DMS53 treated with DMSO at 0.1 percent for 48 hours (cell line): ENCODE data around the gene CLTRN.
"Not testable (repeated sequence)": the region's sequence is repeated elsewhere in the genome, so short reads cannot be mapped to it uniquely, and the experiment has no call there.

Source experiments
- DNase-seq: peaks from one replicate; lab custom pipeline; 2025; ENCODE audit not compliant: unreplicated experiment; lab: John Stamatoyannopoulos, UW

Gene CLTRN, protein sequence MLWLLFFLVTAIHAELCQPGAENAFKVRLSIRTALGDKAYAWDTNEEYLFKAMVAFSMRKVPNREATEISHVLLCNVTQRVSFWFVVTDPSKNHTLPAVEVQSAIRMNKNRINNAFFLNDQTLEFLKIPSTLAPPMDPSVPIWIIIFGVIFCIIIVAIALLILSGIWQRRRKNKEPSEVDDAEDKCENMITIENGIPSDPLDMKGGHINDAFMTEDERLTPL

DNA sequence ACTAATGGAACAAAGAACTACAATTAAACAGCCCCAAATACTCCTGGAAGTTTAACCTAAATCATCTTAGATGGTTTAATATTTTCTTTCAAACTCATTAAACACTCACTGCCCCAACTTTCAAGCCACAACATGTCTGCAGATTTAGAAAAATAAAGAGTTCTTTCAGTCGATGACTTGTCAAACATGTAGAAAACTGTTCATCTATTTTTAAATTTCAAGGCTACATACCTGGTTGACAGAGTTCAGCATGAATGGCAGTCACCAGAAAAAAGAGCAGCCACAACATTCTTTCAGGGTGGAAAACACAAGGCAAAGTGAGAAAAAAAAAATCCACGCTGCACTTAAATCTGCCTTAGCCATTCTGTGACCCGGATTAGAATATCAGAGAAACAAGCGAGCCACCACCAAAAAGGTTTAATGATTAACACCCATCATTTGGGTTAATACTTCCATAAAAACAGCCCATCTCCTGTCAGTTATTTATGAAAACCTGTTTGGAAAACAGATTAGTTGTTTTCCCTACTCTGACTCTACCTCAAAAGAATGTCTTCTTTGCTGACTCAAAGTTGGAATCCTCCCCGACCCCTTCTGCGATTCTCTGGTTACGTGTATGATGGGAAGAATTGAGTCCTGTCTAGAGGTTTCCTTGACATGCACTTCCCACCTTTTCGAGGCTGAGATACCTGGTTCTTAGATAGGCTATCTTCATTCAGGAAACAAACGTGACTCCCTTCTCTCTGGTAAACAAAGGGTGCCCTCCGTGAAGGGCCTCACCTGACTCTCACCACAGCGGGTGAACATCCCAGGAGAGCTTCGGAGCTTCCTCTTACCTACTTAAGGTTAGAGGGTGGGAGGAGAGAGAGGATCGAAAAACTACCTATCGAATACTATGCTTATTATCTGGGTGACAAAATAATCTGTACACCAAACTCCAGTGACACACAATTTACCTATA is at the start of gene CLTRN:
Gene CLTRN, minus strand, starts transcription at position 319 of the 958 bp plus-strand sequence. Its CDS starts 30 bp downstream, at position 289.
- no peak for DNase-seq

DNA sequence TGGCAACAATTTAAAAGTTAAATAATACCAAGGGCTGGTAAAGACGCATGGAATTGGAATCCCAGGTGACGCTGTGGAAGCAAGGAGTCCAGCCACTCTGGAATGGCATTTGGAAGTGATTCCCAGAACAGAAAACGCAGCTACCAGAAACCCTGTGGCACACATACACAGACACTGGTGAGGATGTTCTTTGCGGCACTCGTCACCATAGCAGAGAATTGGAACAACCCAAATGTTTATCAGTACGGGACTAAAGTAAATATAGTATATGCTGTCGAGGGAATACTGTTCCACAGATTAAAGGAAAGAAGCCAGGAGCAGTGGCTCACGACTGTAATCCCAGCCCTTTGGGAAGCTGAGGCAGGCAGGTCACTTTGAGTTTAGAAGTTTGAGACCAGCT is 39.7 kb upstream of the CLTRN start:
- DNase-seq, result not testable (repeated sequence)

DNA sequence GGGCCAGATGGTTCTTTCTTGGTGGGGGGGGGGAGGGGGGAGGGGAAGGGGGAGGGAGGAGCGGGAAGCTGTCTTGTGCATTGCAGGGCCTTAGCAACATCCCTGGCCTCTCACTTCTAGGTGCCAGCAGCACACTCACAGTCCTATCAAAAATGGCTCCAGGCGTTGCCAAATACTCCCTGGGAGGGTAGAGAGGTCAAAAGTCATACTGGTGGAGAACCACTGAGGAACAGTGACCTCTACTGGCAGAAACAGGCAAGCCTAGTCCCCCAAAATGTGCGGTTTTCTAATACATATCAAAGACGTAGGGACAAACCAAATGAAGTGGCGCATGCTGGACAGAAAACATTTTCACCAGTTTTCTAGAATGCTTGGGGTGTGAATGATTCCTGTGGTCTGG is 39.2 kb upstream of the CLTRN start:
- not testable (repeated sequence) for DNase-seq

DNA sequence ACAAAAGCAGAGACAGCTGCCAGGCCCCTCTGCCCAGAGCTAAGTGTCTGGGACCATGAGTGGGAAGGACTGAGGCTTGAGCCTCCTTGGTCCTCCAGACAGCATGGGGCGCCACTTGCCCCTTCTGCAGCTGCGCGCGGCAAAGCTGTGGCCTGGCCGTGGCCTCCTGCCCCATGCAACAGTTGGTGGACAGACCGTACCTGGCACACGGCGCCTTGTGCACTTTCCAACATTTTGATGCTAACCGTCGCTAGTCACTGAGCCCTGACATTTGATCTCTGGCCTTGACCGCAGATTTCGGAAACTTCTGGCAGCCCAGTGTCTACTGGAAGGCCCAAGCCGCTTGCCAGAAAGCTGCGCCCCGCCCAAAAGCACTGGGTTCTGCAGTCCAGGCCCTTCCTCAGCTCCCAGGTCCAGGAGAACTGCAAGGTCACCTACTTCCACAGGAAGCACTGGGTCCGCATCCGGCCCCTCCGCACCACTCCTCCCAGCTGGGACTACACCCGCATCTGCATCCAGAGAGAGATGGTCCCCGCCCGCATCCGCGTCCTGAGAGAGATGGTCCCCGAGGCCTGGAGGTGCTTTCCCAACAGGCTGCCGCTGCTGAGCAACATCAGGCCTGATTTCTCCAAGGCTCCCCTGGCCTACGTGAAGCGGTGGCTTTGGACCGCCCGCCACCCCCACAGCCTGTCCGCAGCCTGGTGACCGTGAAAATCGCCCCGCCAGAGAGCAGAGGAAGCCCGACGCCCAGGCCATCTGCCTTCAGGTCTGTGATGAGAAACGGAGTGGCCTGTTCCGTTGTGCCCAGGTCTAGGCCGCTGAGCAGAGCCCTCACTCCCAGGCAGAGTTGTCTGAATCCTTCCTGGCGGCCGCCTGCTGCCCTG is 38.1 kb upstream of the CLTRN start:
- no peak for DNase-seq

DNA sequence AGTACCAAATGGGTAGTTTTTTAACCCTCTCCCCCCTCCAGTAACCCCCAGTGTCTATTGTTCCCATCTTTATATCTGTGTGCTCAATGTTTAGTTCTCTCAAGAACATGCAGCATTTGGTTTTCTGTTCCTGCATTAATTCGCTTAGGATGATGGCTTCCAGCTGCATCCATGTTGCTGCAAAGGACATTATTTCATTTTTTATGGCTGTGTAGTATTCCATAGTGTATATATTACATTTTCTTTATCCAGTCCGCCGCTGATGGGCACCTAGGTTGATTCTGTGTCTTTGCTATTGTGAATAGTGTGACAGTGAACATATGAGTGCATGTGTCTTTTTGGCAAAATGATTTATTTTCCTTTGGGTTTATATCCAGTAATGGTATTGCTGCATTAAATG is 31.9 kb upstream of the CLTRN start:
- no peak for DNase-seq

DNA sequence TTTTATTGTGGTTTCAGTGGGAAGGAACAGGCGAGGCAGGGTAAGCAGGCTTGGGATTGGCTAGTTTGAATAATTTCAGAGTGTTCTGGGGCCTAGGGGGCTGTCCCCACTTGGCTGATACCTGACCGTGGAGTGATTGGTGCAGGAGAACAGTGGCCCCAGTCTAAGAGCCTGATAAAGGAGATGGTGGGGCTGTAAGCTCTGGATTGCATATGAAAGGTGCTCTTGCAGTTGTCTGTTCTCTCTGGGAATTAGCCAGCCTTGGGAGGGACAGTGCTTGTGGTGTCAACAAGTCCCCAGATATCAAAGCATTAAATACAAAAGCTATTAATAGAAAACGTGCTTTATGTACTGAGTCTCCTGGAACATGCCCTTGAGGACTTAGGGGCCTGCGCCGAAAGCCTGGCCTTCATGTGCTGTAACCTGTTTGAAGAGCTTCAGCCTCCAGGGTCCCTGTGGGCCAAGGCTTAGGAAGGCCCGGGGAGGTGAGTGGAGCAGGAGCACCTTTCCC is 30.4 kb upstream of the CLTRN start:
- DNase-seq, result no peak

DNA sequence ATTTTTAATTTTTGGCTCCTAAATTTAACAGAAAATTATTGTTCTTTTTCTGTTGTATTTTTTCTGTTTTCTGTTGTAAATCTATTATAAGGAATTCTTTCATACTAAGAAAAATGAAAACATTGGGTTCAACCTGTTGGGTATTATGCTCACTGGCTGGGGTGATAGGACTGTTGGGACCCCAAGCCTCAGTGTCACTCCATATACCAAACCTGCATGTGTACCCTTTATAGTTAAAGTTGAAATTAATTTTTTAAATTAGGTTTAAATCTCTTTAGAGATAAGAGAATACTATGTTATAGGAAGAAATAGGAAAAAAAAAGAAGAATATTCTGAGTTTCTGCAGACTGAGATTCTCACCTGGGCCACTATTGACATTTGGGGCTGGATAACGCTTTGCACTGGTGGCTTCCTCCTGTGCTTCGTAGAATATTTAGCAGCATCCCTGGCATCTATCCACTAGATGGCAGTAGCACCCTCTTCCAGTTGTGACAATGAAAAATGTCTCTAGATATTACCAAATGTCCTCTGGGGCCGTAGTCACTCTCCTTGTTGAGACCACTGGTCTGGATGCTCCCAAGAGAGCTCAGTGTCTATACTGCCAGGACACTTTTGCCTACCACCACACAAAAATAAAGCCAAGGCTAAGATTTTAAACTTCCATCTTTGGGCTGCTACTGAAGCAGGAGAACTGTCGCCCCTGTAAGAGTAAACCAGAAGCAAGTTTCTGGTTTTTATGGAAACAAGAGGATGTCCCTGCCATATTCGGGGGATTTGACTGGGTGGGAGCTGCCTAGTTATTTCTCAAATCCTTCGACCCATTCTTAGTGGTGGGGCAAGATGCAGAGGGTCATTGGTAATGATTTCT is 22.4 kb upstream of the CLTRN start:
- DNase-seq, result peak; percentile 45

DNA sequence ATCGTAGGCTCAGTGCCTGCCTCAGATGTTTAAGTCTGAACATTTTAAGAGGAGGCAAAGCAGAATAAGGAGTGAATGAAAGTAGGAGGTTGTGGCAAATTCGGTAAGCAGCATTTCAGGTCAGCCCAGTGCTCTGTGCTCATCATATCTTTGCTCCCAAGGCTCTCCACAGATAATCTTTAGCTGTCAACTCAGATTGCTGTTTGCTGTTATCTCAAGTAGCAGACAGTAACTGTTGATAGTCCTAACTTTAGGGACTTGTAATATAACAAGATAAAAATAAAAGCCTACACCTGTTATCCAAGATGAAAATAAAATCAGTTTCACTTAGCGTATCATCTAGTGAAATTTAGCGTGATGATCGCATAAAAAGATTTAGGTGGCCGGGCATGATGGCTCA is 18.6 kb upstream of the CLTRN start:
- no peak for DNase-seq

DNA sequence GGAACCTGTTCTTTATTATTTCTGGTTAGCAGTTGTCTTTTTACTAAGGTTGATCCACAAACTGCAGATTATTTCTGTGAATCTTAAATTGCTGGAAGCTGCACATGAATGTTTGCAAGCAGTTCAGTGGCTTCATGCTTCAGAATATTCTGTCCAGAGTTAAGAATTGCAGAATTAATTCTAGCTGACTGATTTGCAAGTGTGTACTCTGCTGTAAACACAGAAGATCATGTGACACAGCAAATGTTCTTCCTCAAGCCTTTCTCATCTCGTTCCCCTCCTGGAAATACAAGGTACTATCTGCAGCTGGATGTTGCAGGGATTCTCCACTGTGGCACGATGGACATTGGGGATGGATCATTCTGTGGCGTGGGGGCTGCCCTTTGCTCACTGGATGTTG is 16.8 kb upstream of the CLTRN start:
- no peak for DNase-seq

DNA sequence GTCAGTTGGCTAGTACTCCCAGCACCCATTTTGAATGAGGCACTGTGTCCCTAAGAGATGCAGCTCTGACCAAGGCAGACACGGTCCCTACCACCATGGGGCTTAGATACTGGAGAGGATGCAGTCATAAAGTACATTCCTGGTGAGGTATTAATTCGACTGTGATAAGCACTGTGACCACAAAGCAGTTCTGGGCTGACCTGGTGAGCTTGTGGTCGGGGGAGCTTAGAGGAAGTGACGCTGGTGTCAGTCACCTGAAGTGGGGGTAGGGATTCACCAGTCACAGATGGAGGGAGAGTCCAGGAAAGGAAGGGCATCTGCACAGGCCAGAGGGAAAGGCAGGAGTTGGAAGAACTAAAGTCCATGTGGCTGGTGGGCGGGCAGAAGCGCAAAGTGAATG is 15.8 kb upstream of the CLTRN start:
- no peak for DNase-seq

DNA sequence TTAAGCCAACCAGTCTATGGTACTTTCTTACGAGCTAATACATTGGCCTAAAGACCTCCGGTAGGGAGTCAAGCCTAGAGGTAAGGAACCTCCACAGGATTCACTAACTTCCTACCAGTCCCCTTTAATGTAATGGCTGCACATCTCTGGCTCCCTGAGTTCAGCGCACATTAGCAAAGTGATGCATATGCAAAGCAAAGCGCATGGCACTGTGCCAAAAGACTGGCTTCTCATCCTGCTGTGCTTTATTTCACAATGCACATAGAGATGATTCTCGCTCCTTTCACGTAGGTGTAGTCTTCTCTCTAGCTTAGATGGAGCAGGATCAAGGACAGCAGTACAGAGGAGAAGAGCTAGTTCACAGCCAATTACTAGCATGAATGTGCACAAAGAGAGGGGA is 14.6 kb upstream of the CLTRN start:
- no peak for DNase-seq

DNA sequence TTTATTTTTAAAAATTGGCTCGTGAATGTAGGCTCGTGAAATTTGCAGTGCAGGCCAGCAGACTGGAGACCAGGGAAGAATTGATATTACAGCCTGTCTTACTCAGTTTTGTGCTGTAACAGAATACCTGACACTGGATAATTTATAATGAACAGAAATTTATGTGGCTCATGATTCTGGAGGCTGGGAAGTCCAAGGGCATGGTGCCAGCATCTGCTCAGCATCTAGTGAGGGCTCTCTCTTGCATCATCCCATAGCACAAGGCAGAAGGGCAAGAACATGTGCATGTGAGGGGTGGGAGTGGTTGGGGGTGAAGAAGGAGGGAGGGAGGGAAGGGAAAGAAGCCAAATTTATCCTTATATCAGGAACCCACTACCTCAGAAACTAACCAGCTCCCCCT is 13.7 kb upstream of the CLTRN start:
- no peak for DNase-seq

DNA sequence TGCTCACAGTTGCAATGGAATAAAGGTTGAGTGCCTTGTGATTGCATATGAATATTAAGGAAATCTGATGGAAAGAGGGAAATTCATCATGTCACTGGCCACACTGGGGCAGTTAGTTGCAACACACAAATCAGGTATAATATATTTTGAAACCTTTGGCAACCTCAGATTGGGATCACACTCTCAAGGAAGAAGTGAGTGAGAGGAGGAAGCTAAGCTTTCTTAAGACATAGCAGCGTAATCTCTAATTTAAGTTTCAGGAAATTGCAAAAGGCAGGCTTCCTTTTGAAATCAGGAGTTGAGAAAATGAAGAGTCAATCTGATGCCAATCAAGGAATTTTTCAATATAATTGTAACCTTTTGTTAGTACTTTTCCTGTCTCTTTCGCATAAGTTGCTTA is 12.3 kb upstream of the CLTRN start:
- no peak for DNase-seq

DNA sequence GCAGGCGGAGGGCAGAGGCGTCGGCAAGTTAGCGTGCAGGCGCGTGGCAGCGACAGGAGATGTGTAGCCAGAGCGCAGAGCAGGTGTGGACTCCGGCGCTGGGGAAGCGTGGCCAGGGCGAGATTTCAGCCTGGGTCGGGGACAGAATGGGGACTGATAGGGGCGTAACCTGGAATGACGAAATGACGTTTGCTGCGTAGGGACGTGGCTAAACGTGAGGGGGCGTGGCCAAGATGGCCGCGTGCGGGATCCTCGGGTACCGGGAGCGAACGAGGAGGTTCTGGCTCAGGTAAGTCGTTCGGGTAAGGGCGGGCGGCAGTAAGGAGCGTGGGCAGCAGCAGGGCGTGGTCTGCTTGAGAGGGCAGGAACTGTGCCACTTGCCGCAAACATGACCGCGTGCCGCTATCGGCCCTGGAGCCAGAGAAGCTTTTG is 10.9 kb upstream of the CLTRN start:
- peak; percentile 53 for DNase-seq

DNA sequence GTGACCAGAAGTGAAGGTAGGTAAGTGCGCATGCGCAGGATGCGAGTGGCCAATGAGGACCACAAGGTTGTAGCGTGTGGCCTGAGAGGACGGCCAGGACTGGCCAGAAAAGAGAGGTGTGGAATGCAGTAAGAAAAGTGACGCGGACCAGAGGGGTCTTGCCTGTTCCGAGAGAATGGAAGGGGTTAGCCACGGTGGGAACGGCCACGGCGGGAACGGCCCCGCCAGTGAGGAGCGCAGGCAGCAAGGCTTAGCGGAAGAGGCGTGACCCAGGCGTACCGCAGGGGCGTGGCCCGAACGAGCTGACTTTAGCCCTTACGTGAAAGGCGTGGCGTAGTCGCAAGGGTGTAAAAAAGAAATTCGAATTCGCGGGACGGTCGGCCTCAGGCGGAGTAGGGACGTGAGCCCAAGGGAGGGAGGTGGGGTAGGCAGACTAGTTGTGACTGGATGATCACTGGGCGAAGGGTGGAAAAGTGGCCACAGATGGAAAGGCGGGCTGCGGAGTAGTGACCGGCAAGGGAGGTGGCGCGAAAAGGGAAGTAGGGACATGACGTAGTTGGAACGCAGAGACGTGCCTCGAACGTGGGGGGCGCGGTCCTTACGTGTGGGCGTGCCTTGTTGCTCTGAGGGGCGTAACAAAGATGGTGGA is 10.4 kb upstream of the CLTRN start:
- DNase-seq, result peak; percentile 94

DNA sequence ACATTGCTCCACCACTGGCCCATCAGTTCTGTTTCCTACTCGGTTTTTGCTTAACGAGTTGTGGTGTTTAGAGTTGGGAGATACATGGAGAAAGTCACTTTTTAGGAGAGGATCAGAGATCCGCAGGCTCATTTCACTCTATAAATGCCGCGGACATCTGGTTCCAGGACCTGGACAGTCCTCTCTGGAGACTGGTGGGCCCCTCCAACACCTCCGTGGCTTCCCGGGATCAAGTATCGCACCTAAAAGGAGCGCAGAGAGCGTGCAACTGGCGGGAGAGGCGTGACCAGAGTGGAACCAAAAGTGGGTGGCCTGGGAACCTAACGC is 9.9 kb upstream of the CLTRN start:
- DNase-seq, result no peak

DNA sequence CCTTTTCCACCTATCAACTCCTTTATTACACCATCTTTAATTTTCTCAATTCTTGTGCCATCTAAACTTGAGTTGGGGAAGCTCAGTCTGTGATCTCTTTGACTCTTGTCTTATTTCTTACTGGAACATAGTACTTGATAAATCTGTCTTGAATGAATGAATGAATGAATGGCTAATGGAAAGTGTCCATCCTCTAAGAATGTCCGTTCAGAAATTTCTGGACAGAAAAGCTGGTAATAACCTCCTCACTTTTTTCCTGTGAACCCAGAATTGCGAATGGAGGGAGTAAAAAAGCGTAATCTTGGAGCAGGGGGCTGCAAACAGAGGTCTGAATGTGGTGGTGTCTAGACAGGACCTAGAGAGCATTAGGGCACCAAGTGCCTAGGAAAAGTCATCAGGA is 9.4 kb upstream of the CLTRN start:
- no peak for DNase-seq

DNA sequence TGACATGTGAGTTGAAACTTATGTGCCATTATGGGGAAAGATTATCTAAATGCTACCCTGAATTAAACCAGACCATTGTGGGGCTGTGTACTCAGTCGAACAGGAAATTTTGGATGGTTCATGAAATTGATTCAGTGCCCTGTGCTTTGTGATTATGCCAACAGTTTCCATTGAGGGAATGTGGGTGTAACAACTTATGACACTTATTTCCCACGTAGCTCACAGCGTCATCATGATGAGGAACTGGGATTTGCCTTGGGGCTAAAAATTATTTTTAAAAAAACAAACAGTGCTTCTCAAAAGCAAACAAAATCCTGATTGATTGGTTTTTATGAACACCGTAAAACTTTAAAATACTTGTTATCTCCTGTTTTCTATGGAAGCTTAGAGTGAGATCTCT is 8.3 kb upstream of the CLTRN start:
- DNase-seq, result no peak

DNA sequence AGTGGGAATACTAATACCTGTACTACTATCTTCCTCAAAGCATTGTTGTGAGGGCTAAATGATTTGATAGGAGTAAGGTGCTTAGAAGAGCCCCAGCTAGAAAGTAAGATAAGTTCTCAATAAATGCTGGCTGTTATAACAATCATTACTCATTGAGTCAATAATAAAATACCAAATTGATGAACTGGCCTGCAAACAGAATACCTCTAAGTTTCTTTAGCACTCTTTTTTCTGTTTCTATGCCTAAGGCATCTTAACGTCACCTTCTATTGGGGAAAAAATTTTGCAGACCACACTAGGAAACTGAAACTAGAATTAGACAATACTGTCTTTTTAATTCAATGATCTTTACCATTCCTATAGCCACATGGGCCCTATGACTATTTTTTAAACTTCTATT is 1.2 kb downstream of the CLTRN start:
- no peak for DNase-seq

DNA sequence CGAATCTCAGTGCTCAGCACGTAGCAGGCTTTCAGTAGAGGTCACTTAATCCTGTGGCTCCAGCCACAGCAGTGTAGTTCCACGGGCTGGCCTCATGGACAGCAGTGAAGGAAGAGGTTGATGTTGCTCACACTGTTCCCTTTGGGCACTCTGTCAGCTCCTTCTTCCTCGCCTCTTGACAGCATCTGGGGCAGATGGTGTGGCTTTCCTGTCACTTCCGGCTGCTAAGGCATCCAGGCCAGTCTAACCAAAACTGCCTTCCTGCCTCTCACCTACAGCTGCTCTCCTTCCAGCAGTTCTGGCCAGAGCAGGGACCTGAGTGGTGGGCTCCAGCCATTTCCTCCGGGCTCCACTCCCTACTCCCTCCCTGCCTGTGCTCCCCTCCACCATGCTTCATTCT is 9.8 kb downstream of the CLTRN start:
- DNase-seq, result not testable (repeated sequence)
